Osteocyte (in vitro differentiated cells): ENCODE data around the gene NAA25. TPM values are rescaled to one million over a fixed set of nuclear protein-coding genes. Genes with fewer than 3 reads are reported as not detected.
A peak's percentile ranks its signal among the peaks of the same experiment; 100 is the strongest.

Experiments used
- DNase-seq: peaks from one replicate; pipeline ENCODE4 v3.0.0; 2021; ENCODE audit warnings: mixed read lengths; ENCODE audit not compliant: unreplicated experiment; ENCODE audit errors: extremely low spot score
- H3K27ac Mint-ChIP-seq: one replicate; pipeline ENCODE4 v1.8.0; 2021; ENCODE audit warnings: mild to moderate bottlenecking, mixed read lengths; ENCODE audit not compliant: unreplicated experiment
- H3K27me3 Mint-ChIP-seq: one replicate; pipeline ENCODE4 v1.8.0; 2021; ENCODE audit warnings: mixed read lengths; ENCODE audit not compliant: unreplicated experiment
- H3K36me3 Mint-ChIP-seq: one replicate; pipeline ENCODE4 v1.8.0; 2021; ENCODE audit warnings: mixed read lengths; ENCODE audit not compliant: unreplicated experiment
- H3K4me1 Mint-ChIP-seq: one replicate; pipeline ENCODE4 v1.8.0; 2021; ENCODE audit warnings: mixed read lengths; ENCODE audit not compliant: unreplicated experiment
- H3K4me3 Mint-ChIP-seq: one replicate; pipeline ENCODE4 v1.8.0; 2021; ENCODE audit warnings: mild to moderate bottlenecking, moderate library complexity, mixed read lengths; ENCODE audit not compliant: unreplicated experiment
- H3K9me3 Mint-ChIP-seq: one replicate; pipeline ENCODE4 v1.8.0; 2021; ENCODE audit warnings: mixed read lengths; ENCODE audit not compliant: unreplicated experiment
- total RNA-seq: library from RNA; stranded (reverse); gene quantifications from 2 replicates; pipeline ENCODE4 v1.2.1, GENCODE V29; 2021
- TF ChIP-seq, protein P1 (sequence below): fragments of 200-600 bp; sonication (generic); IDR thresholded peaks from 2 replicates; pipeline ENCODE4 v1.5.0; 2021; ENCODE audit warnings: antibody characterized with exemption, mild to moderate bottlenecking, moderate library complexity

Gene NAA25
- total RNA-seq, 1 donor from 2014 or later: 22.7 TPM

GRCh38 chr12:112133418-112133817, 24.8 kb upstream of the NAA25 start:
- Mint-ChIP-seq H3K27ac (no peak overlapping the region), H3K4me3 (no peak overlapping the region), H3K4me1 (peaks cover 18% of the 10 kb centered on the region), H3K36me3 (peaks cover 15% of the 10 kb centered on the region), H3K9me3 (no peaks in the 10 kb centered on the region), H3K27me3 (no peaks in the 10 kb centered on the region)
- TF ChIP-seq, protein P1, sequence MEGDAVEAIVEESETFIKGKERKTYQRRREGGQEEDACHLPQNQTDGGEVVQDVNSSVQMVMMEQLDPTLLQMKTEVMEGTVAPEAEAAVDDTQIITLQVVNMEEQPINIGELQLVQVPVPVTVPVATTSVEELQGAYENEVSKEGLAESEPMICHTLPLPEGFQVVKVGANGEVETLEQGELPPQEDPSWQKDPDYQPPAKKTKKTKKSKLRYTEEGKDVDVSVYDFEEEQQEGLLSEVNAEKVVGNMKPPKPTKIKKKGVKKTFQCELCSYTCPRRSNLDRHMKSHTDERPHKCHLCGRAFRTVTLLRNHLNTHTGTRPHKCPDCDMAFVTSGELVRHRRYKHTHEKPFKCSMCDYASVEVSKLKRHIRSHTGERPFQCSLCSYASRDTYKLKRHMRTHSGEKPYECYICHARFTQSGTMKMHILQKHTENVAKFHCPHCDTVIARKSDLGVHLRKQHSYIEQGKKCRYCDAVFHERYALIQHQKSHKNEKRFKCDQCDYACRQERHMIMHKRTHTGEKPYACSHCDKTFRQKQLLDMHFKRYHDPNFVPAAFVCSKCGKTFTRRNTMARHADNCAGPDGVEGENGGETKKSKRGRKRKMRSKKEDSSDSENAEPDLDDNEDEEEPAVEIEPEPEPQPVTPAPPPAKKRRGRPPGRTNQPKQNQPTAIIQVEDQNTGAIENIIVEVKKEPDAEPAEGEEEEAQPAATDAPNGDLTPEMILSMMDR: no peak
- peak; percentile 8 for DNase-seq

DNA sequence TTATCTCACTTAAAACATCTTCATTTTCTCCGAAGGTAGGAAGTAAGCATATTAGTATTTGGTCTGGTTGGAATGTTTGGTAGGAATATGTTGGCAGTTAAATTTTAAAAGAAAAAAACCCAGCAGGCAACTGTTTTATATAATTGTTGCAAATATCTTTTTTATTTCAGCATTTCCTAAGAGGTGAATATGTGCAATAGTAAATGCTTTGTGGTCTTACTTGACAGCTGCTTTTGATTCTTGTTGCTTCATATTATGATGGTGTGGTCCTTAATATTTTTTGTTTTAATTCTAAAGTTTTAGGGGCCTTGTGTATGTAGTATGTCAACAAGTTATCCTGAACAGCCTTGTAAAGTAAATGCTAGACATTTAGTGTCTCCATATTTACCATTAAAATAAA, 23.1 kb upstream of the NAA25 start:
- no peaks in the 10 kb centered on the region for H3K27me3 Mint-ChIP-seq
- no peak overlapping the region for H3K27ac Mint-ChIP-seq
- TF ChIP-seq, protein P1: no peak
- H3K36me3 Mint-ChIP-seq: peaks cover 12% of the 10 kb centered on the region
- no peak for DNase-seq
- H3K4me1 Mint-ChIP-seq: peaks cover 28% of the 10 kb centered on the region
- H3K4me3 Mint-ChIP-seq: no peak overlapping the region
- no peaks in the 10 kb centered on the region for H3K9me3 Mint-ChIP-seq

DNA sequence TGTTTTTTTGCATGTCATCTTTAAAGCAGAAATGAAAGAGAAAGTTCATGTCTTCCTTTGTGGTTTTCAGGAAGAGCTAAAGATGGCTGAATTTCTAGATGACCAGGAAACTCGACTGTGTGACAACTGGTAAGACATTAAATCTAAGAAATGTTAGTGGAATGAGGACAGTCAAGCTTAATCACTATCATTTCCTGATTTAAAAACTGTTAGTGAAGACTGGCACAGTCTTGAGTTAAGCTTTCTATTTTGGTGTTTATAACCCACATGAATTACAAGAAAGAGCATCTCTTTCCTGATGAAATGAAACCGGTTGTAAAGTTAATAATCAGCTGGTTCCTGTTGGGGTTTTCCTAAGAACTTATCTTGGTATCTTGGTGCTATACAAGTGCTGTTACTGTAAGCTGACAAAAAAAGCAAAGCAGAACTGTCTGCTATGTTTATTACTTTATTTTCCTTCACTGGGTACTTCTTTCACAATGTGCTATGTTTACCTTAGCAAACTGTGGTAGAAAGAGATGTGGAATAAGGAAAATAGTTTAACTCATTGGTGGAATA, 21.9 kb upstream of the NAA25 start:
- Mint-ChIP-seq H3K4me3 (no peak overlapping the region), H3K27ac (peak overlapping the region; percentile 59), H3K4me1 (peaks cover 35% of the 10 kb centered on the region), H3K36me3 (peaks cover 9% of the 10 kb centered on the region), H3K27me3 (no peaks in the 10 kb centered on the region), H3K9me3 (no peaks in the 10 kb centered on the region)
- TF ChIP-seq, protein P1: no peak
- DNase-seq: no peak

DNA sequence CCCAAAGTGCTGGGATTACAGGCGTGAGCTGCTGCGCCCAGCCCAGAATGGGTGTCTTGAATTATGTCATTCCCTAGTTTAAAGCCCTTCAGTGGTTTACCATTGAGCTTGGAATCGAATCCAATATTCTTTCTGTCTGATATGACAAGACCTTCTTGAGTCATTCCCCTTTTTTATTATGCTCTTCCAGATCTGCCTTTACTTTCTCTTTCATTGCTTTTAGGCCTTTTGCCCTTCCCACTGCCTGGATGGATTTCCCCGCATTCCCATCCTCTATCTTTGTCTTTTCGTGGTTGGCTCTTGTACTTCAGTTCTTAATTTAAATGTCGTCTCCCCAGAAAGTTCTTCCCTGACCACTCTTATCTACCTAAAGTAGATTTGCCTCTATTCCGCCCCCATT, 18.3 kb upstream of the NAA25 start:
- H3K4me3 Mint-ChIP-seq: peak overlapping the region; percentile 81
- DNase-seq: no peak
- H3K4me1 Mint-ChIP-seq: peaks cover 48% of the 10 kb centered on the region
- H3K27ac Mint-ChIP-seq: peak overlapping the region; percentile 72
- no peaks in the 10 kb centered on the region for H3K9me3 Mint-ChIP-seq
- TF ChIP-seq, protein P1: no peak
- peaks cover 2% of the 10 kb centered on the region for H3K36me3 Mint-ChIP-seq
- no peaks in the 10 kb centered on the region for H3K27me3 Mint-ChIP-seq

DNA sequence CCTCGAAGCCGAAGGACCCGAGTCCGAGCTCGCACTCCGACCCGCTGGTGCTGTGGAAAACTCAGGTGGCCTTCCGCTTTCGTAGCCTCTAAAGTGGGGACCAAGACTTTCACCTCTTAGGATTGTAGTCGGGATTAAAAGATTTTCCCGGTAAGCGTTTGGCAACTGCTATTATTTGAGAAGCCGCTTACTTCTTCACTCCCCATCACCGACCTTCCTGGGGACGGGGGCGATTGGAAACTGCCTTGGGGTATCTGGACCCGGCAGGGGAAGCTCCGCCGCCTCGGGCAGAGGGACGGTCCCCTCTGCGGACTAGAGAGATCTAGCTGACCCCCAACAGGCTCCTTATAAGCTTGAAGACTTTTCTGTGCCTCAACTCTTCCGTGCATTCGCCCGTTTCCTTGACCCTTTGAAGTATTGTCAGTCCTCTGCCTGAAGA, 17.4 kb upstream of the NAA25 start:
- peak overlapping the region; percentile 72 for H3K27ac Mint-ChIP-seq
- H3K4me3 Mint-ChIP-seq: peak overlapping the region; percentile 81
- DNase-seq: no peak
- H3K36me3 Mint-ChIP-seq: no peaks in the 10 kb centered on the region
- H3K9me3 Mint-ChIP-seq: no peaks in the 10 kb centered on the region
- H3K27me3 Mint-ChIP-seq: no peaks in the 10 kb centered on the region
- TF ChIP-seq, protein P1: no peak
- H3K4me1 Mint-ChIP-seq: peaks cover 48% of the 10 kb centered on the region
